Caco-2 (cell line): Measurements from ENCODE around the gene VPS52. TPM values are rescaled to one million over a fixed set of nuclear protein-coding genes. Genes with fewer than 3 reads are reported as not detected.
A peak's percentile ranks its signal among the peaks of the same experiment; 100 is the strongest.

Experiments used
- BruUV-seq: library from RNA; stranded (reverse); fragments of 400-500 nt; replicated peaks from 2 replicates; lab custom pipeline; 2021; lab: Mats Ljungman, UMichigan
- CTCF ChIA-PET: fragments of 300-600 bp; sonication (Branson Sonifier 250); formaldehyde crosslinking; loops from one replicate; lab custom pipeline; 2022; ENCODE audit warnings: antibody characterized with exemption; lab: Charles Lee
- POLR2A ChIA-PET: fragments of 300-600 bp; sonication (Branson Sonifier 250); formaldehyde crosslinking; loops from one replicate; lab custom pipeline; 2022; ENCODE audit warnings: antibody characterized with exemption; lab: Charles Lee
- DNase-seq, 2 experiments: peaks; one replicate each; pipeline versions ENCODE4 v3.0.0 to v3.0.0-alpha.2; 2020 to 2022
- H3K27me3 ChIP-seq: replicated peaks from 2 replicates; pipeline ENCODE4 v1.6.0; 2011; ENCODE audit warnings: low read length; ENCODE audit not compliant: control insufficient read depth, insufficient read depth
- H3K36me3 ChIP-seq: 2 replicates; pipeline ENCODE4 v1.5.1; 2011; ENCODE audit warnings: low read length; ENCODE audit not compliant: control insufficient read depth, insufficient read depth
- H3K4me1 ChIP-seq: fragments of 250-450 bp; sonication (Bioruptor Pico); 2 replicates; pipeline ENCODE4 v1.5.1; 2020; ENCODE audit warnings: mild to moderate bottlenecking
- H3K4me3 ChIP-seq: 2 replicates; pipeline ENCODE4 v1.5.1; 2011; ENCODE audit warnings: low read depth, mild to moderate bottlenecking, control low read depth, low read length
- H3K9me3 ChIP-seq: fragments of 250-450 bp; sonication (Bioruptor Pico); 2 replicates; pipeline ENCODE4 v1.5.1; 2020; ENCODE audit warnings: mild to moderate bottlenecking, moderate library complexity
- H3K27ac Mint-ChIP-seq: one replicate; pipeline ENCODE4 v1.8.0; 2022; ENCODE audit warnings: mixed read lengths; ENCODE audit not compliant: unreplicated experiment
- H3K27me3 Mint-ChIP-seq: one replicate; pipeline ENCODE4 v1.8.0; 2022; ENCODE audit warnings: mixed read lengths; ENCODE audit not compliant: insufficient read depth, unreplicated experiment
- H3K36me3 Mint-ChIP-seq: one replicate; pipeline ENCODE4 v1.8.0; 2022; ENCODE audit warnings: mild to moderate bottlenecking, mixed read lengths; ENCODE audit not compliant: insufficient read depth, unreplicated experiment
- H3K4me1 Mint-ChIP-seq: one replicate; pipeline ENCODE4 v1.8.0; 2022; ENCODE audit warnings: low read depth, mixed read lengths; ENCODE audit not compliant: unreplicated experiment
- H3K4me3 Mint-ChIP-seq: one replicate; pipeline ENCODE4 v1.8.0; 2022; ENCODE audit warnings: mild to moderate bottlenecking, moderate library complexity, mixed read lengths; ENCODE audit not compliant: unreplicated experiment
- H3K9me3 Mint-ChIP-seq: one replicate; pipeline ENCODE4 v1.8.0; 2022; ENCODE audit warnings: mixed read lengths; ENCODE audit not compliant: unreplicated experiment
- CTCF ChIP-seq, 2 experiments: fragments of 200-600 bp in 1 of 2; IDR thresholded peaks; 1 replicate in 1 of 2; 2 replicates in 1 of 2; pipeline versions ENCODE4 v1.5.1 to v1.8.0; 2011 to 2022; ENCODE audit warnings: antibody characterized with exemption in 1 of 2, control low read depth in 1 of 2, inconsistent platforms in 1 of 2, low read depth in 1 of 2, low read length in 1 of 2, mild to moderate bottlenecking in 1 of 2, moderate library complexity in 1 of 2; ENCODE audit not compliant: insufficient read depth in 1 of 2, severe bottlenecking in 1 of 2, unreplicated experiment in 1 of 2
- intact Hi-C: fragments of 100-400 bp; cut with micrococcal nuclease; formaldehyde crosslinking; loops from one replicate; pipeline ENCODE4 v1.10.0; 2022; ENCODE audit not compliant: unreplicated experiment
- total RNA-seq: library from RNA; stranded (reverse); gene quantifications from 2 replicates; pipeline ENCODE4 v1.2.3, GENCODE V29; 2022

Gene VPS52
- total RNA-seq, 1 experiment from 2014 or later, result 55.6 TPM

- H3K9me3 Mint-ChIP-seq, result no peaks in the 10 kb centered on the region
- no TSS peak for BruUV-seq
- H3K27ac Mint-ChIP-seq, result peak within 1 kb of the TSS; percentile 94
- H3K36me3 ChIP-seq, result 0 out of 2 replicates have a peak, but pooled peaks cover 2% of the 10 kb centered on the region
- no peaks in the 10 kb centered on the region for H3K27me3 Mint-ChIP-seq
- peaks cover 7% of the 10 kb centered on the region; the same call in 1 of the 2 replicates for H3K4me1 ChIP-seq
- peaks cover 13% of the 10 kb centered on the region for H3K4me1 Mint-ChIP-seq
- intact Hi-C loops, result loop anchor here (1.0 kb wide), 1 partner anchor 8 kb away; no protein-coding TSS in a partner anchor
- peak; percentile 79 to 83 for DNase-seq
- no peaks in the 10 kb centered on the region for H3K9me3 ChIP-seq
- ChIA-PET CTCF (interaction anchor here (0.5 to 2.2 kb wide), 8 partner anchors 10 to 1487 kb away, joined by 3 to 9 read pairs (median 4); partner anchors contain the start of genes B3GALT4, CUTA and RGL2), POLR2A (interaction anchor here (0.5 to 2.5 kb wide), 10 partner anchors 9 to 1460 kb away, joined by 3 to 22 read pairs (median 9); partner anchors contain the start of genes B3GALT4, HSD17B8, RGL2 and RPS18)
- H3K4me3 Mint-ChIP-seq, result peak within 1 kb of the TSS; percentile 87
- H3K27me3 ChIP-seq, result no peaks in the 10 kb centered on the region
- peak within 1 kb of the TSS; percentile 65 for H3K4me3 ChIP-seq
- TF ChIP-seq CTCF (IDR thresholded peaks at IDR 0.05; ENCODE audit: insufficient read depth in 1 of 2, low read depth in 1 of 2, low read length in 1 of 2, severe bottlenecking in 1 of 2, unreplicated experiment in 1 of 2), result no peak
- peaks cover 70% of the 10 kb centered on the region for H3K36me3 Mint-ChIP-seq
These were observed 17.5 kb upstream of the VPS52 start, which contains the start of the genes PFDN6 and WDR46 for GRCh38 chr6:33288921-33289783. PFDN6 (plus strand) TSS chr6:33289601; CDS start chr6:33289857, 256 bp downstream. WDR46 (minus strand) TSS chr6:33289239; CDS start chr6:33289170, 69 bp downstream.

- intact Hi-C loops, result no loop called here
- Mint-ChIP-seq H3K27ac (peak overlapping the region; percentile 94), H3K9me3 (no peaks in the 10 kb centered on the region), H3K4me3 (peak overlapping the region; percentile 87), H3K36me3 (peaks cover 73% of the 10 kb centered on the region), H3K4me1 (peaks cover 13% of the 10 kb centered on the region), H3K27me3 (no peaks in the 10 kb centered on the region)
- Histone ChIP-seq H3K4me3 (peak overlapping the region; percentile 65), H3K27me3 (no peaks in the 10 kb centered on the region), H3K9me3 (no peaks in the 10 kb centered on the region), H3K36me3 (0 out of 2 replicates have a peak, but pooled peaks cover 2% of the 10 kb centered on the region), H3K4me1 (peaks cover 7% of the 10 kb centered on the region; the same call in 1 of the 2 replicates)
- TF ChIP-seq CTCF (IDR thresholded peaks at IDR 0.05; ENCODE audit: insufficient read depth in 1 of 2, low read depth in 1 of 2, low read length in 1 of 2, severe bottlenecking in 1 of 2, unreplicated experiment in 1 of 2), result no peak
- BruUV-seq, result TSS peak; percentile 56
- POLR2A ChIA-PET, result interaction anchor here (0.8 to 2.5 kb wide), 7 partner anchors 10 to 317 kb away, joined by 3 to 22 read pairs (median 9); partner anchors contain the start of genes B3GALT4, HSD17B8, RGL2 and RPS18
- no peak for DNase-seq
- CTCF ChIA-PET, result interaction anchor here (0.7 to 2.2 kb wide), 5 partner anchors 9 to 130 kb away, joined by 3 to 9 read pairs (median 4); partner anchors contain the start of genes B3GALT4, CUTA and RGL2
These were observed 16.7 kb upstream of the VPS52 start for GRCh38 chr6:33288141-33288920.
